NCI-H2196 (cell line): ENCODE results near the gene DDX1.

Experiments
- DNase-seq: peaks from one replicate; lab custom pipeline; 2025; ENCODE audit not compliant: unreplicated experiment; lab: John Stamatoyannopoulos, UW

The DDX1 gene

GRCh38 chr2:15660491-15661294 is 69.0 kb downstream of the DDX1 start:
- DNase-seq: no peak

GRCh38 chr2:15661295-15661569 is 69.6 kb downstream of the DDX1 start:
- DNase-seq: no peak

GRCh38 chr2:15662026-15662425 is 70.4 kb downstream of the DDX1 start:
- DNase-seq: no peak

- no peak for DNase-seq
Measured at GRCh38 chr2:15662579-15662978, 70.9 kb downstream of the DDX1 start.

GRCh38 chr2:15663802-15664201 is 72.1 kb downstream of the DDX1 start:
- no peak for DNase-seq

- DNase-seq: no peak
Measured at GRCh38 chr2:15664273-15665066, 72.8 kb downstream of the DDX1 start.

GRCh38 chr2:15665067-15665942 is 73.6 kb downstream of the DDX1 start:
- no peak for DNase-seq

GRCh38 chr2:15665943-15666460 is 74.3 kb downstream of the DDX1 start:
- no peak for DNase-seq

GRCh38 chr2:15666861-15667808 is 75.5 kb downstream of the DDX1 start:
- no peak for DNase-seq

GRCh38 chr2:15667809-15668556 is 76.3 kb downstream of the DDX1 start:
- no peak for DNase-seq

- DNase-seq: no peak
Measured at GRCh38 chr2:15668611-15669305, 77.1 kb downstream of the DDX1 start.

- no peak for DNase-seq
Measured at GRCh38 chr2:15669375-15669910, 77.8 kb downstream of the DDX1 start.

GRCh38 chr2:15670469-15670868 is 78.8 kb downstream of the DDX1 start:
- DNase-seq: no peak

- no peak for DNase-seq
Measured at GRCh38 chr2:15670981-15671380, 79.3 kb downstream of the DDX1 start.

GRCh38 chr2:15671409-15671808 is 79.7 kb downstream of the DDX1 start:
- no peak for DNase-seq

- no peak for DNase-seq
Measured at GRCh38 chr2:15671842-15672815, 80.5 kb downstream of the DDX1 start.
